K562 (cell line): ENCODE data around the gene RFC2. TPM values are rescaled to one million over a fixed set of nuclear protein-coding genes. Genes with fewer than 3 reads are reported as not detected.

Experiments
- CC2D1A ChIP-seq: fragments of 450-650 bp; IDR thresholded peaks from 2 replicates; pipeline ENCODE4 v1.6.1; 2017; ENCODE audit warnings: mild to moderate bottlenecking
- DMBX1 ChIP-seq: fragments of 250-450 bp; sonication (Bioruptor Pico); IDR thresholded peaks from 2 replicates; pipeline ENCODE4 v1.8.0; 2022; ENCODE audit warnings: inconsistent platforms, mild to moderate bottlenecking, moderate library complexity, borderline replicate concordance
- KAT8 ChIP-seq: fragments of 450-650 bp; IDR thresholded peaks from 2 replicates; pipeline ENCODE4 v1.6.1; 2016; ENCODE audit warnings: low read depth, mild to moderate bottlenecking
- KDM1A ChIP-seq, 2 experiments: fragments of 450-650 bp; IDR thresholded peaks; 2 replicates each; pipeline ENCODE4 v1.6.1; 2016; ENCODE audit warnings: mild to moderate bottlenecking in 2 of 2
- MEF2A ChIP-seq: IDR thresholded peaks from 2 replicates; pipeline ENCODE4 v1.6.1; 2011; ENCODE audit warnings: low read depth, mild to moderate bottlenecking, low read length, moderate library complexity; ENCODE audit not compliant: control insufficient read depth
- MXI1 ChIP-seq: IDR thresholded peaks from 2 replicates; pipeline ENCODE4 v1.6.1; 2011; ENCODE audit warnings: low read depth, mild to moderate bottlenecking, improper control_type of control experiment, low read length
- PHB2 ChIP-seq: fragments of 450-650 bp; IDR thresholded peaks from 2 replicates; pipeline ENCODE4 v1.6.1; 2017; ENCODE audit warnings: low read depth
- POLR2B ChIP-seq: fragments of 450-650 bp; IDR thresholded peaks from 2 replicates; pipeline ENCODE4 v1.6.1; 2018; ENCODE audit warnings: low read depth; ENCODE audit not compliant: partially characterized antibody
- SMARCB1 ChIP-seq: IDR thresholded peaks from 2 replicates; pipeline ENCODE4 v1.6.1; 2011; ENCODE audit warnings: improper control_type of control experiment, low read depth; ENCODE audit not compliant: insufficient read length
- TAF15 ChIP-seq: fragments of 200-400 bp; formaldehyde crosslinking; IDR thresholded peaks from 2 replicates; pipeline ENCODE4 v1.6.1; 2017; ENCODE audit warnings: mild to moderate bottlenecking, low read depth, low read length, moderate library complexity
- TBL1XR1 ChIP-seq, 2 experiments: IDR thresholded peaks; 2 replicates each; pipeline ENCODE4 v1.6.1; 2012; ENCODE audit warnings: improper control_type of control experiment in 2 of 2, low read length in 2 of 2, mild to moderate bottlenecking in 1 of 2
- ZNF384 ChIP-seq: IDR thresholded peaks from 2 replicates; pipeline ENCODE4 v1.6.1; 2012; ENCODE audit warnings: low read depth, low read length, improper control_type of control experiment
- polyA plus RNA-seq, 8 experiments: library from polyadenylated mRNA; depleted of rRNA in 4 of 8; stranded (reverse) in 5 of 8; unstranded in 3 of 8; fragments of >200 nt; fragmentation: Nextera tagmentation in 2 of 8; fragmentation: Illumina TruSeq in 1 of 8; extraction: Ambion mirVana in 2 of 8; extraction: Trizol in 1 of 8; gene quantifications; 2 replicates each; pipeline versions ENCODE4 v1.2.1 to v1.2.3, GENCODE V29; 2011 to 2014; ENCODE audit warnings: inconsistent platforms in 1 of 8, missing spikeins in 1 of 8
- total RNA-seq, 7 experiments: library from RNA; depleted of rRNA in 6 of 7; stranded (reverse); fragments of >200 nt in 6 of 7; fragmentation: Illumina TruSeq in 2 of 7; extraction: Trizol in 2 of 7; gene quantifications; 2 replicates each; pipeline versions ENCODE4 v1.2.1 to v1.2.3, GENCODE V29; 2011 to 2021; ENCODE audit warnings: low replicate concordance in 1 of 7
- TF ChIP-seq, protein P1 (sequence below): sonication (generic); formaldehyde crosslinking; IDR thresholded peaks from 2 replicates; pipeline ENCODE4 v1.4.0; 2020; ENCODE audit warnings: mild to moderate bottlenecking, missing genetic modification reagents
- TF ChIP-seq, protein P2 (sequence below): IDR thresholded peaks from 2 replicates; pipeline ENCODE4 v1.6.1; 2014; ENCODE audit warnings: antibody characterized with exemption
- TF ChIP-seq, protein P3 (sequence below): sonication (generic); formaldehyde crosslinking; IDR thresholded peaks from 2 replicates; pipeline ENCODE4 v1.8.1; 2023; ENCODE audit warnings: missing genetic modification reagents, mild to moderate bottlenecking, borderline replicate concordance
- TF ChIP-seq, protein P4 (sequence below): fragments of 250-450 bp; sonication (Bioruptor Pico); IDR thresholded peaks from 2 replicates; pipeline ENCODE4 v1.5.0; 2021; ENCODE audit warnings: mild to moderate bottlenecking, moderate library complexity

Gene RFC2
- total and polyA plus RNA-seq, 9 of the 15 experiments (the other 6 are each of a cell fraction or from before 2014, with no cell fraction given): 32.5 to 161 (median 102) TPM

DNA sequence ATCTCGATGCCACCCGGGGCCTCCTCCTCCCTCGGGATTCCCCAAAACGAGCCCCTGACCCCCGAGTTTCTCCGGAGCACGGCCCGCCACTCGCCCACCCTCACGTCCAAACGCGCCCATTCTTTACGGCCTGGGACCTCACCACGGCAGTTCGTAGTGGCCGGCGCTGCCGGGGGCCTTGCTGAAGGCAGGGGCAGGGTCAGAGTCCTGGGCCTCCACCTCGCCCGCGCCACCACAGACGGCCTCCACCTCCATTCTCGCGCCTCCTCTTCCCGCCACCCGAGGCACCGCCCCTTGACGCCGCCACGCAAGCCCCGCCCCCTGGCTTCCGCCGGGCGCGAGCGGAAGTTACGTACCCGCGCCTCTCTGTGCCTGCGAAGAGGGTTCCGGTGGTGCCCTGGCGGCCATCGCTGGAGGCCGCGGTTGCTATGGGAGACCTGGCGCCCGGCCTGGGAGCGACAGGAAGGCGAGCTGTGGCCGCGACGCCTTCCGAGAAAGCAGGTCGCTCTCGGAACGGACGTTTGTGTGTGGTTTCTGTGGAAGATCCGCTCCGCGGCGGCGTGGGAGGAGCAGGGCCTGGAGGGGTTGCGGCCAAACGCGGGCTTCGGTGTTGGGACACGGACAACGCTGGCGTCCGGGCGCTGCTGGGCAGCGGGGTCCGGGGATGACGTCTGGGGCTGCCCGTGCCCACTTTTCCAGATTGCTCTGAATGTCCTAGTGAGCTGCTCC, at the start of gene RFC2 (continued):
- no peak for TF ChIP-seq DMBX1 (CRISPR knock-in tag)
- no peak for TF ChIP-seq SMARCB1
- no peak for TF ChIP-seq KDM1A (IDR thresholded peaks at IDR 0.05)
- TF ChIP-seq TBL1XR1 (IDR thresholded peaks at IDR 0.05; ENCODE audit: low read length in 2 of 2): no peak
- no peak for TF ChIP-seq MEF2A
- no peak for TF ChIP-seq TAF15
- no peak for TF ChIP-seq KAT8
- TF ChIP-seq, protein P1, sequence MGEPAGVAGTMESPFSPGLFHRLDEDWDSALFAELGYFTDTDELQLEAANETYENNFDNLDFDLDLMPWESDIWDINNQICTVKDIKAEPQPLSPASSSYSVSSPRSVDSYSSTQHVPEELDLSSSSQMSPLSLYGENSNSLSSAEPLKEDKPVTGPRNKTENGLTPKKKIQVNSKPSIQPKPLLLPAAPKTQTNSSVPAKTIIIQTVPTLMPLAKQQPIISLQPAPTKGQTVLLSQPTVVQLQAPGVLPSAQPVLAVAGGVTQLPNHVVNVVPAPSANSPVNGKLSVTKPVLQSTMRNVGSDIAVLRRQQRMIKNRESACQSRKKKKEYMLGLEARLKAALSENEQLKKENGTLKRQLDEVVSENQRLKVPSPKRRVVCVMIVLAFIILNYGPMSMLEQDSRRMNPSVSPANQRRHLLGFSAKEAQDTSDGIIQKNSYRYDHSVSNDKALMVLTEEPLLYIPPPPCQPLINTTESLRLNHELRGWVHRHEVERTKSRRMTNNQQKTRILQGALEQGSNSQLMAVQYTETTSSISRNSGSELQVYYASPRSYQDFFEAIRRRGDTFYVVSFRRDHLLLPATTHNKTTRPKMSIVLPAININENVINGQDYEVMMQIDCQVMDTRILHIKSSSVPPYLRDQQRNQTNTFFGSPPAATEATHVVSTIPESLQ (CRISPR knock-in tag): peak; percentile 84
- no peak for TF ChIP-seq ZNF384
- TF ChIP-seq, protein P2, sequence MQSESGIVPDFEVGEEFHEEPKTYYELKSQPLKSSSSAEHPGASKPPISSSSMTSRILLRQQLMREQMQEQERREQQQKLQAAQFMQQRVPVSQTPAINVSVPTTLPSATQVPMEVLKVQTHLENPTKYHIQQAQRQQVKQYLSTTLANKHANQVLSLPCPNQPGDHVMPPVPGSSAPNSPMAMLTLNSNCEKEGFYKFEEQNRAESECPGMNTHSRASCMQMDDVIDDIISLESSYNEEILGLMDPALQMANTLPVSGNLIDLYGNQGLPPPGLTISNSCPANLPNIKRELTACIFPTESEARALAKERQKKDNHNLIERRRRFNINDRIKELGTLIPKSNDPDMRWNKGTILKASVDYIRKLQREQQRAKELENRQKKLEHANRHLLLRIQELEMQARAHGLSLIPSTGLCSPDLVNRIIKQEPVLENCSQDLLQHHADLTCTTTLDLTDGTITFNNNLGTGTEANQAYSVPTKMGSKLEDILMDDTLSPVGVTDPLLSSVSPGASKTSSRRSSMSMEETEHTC: no peak
- peak; percentile 97 for TF ChIP-seq MXI1
- no peak for TF ChIP-seq CC2D1A
- TF ChIP-seq, protein P3, sequence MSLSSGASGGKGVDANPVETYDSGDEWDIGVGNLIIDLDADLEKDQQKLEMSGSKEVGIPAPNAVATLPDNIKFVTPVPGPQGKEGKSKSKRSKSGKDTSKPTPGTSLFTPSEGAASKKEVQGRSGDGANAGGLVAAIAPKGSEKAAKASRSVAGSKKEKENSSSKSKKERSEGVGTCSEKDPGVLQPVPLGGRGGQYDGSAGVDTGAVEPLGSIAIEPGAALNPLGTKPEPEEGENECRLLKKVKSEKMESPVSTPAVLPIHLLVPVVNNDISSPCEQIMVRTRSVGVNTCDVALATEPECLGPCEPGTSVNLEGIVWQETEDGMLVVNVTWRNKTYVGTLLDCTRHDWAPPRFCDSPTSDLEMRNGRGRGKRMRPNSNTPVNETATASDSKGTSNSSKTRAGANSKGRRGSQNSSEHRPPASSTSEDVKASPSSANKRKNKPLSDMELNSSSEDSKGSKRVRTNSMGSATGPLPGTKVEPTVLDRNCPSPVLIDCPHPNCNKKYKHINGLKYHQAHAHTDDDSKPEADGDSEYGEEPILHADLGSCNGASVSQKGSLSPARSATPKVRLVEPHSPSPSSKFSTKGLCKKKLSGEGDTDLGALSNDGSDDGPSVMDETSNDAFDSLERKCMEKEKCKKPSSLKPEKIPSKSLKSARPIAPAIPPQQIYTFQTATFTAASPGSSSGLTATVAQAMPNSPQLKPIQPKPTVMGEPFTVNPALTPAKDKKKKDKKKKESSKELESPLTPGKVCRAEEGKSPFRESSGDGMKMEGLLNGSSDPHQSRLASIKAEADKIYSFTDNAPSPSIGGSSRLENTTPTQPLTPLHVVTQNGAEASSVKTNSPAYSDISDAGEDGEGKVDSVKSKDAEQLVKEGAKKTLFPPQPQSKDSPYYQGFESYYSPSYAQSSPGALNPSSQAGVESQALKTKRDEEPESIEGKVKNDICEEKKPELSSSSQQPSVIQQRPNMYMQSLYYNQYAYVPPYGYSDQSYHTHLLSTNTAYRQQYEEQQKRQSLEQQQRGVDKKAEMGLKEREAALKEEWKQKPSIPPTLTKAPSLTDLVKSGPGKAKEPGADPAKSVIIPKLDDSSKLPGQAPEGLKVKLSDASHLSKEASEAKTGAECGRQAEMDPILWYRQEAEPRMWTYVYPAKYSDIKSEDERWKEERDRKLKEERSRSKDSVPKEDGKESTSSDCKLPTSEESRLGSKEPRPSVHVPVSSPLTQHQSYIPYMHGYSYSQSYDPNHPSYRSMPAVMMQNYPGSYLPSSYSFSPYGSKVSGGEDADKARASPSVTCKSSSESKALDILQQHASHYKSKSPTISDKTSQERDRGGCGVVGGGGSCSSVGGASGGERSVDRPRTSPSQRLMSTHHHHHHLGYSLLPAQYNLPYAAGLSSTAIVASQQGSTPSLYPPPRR: no peak
- TF ChIP-seq, protein P4, sequence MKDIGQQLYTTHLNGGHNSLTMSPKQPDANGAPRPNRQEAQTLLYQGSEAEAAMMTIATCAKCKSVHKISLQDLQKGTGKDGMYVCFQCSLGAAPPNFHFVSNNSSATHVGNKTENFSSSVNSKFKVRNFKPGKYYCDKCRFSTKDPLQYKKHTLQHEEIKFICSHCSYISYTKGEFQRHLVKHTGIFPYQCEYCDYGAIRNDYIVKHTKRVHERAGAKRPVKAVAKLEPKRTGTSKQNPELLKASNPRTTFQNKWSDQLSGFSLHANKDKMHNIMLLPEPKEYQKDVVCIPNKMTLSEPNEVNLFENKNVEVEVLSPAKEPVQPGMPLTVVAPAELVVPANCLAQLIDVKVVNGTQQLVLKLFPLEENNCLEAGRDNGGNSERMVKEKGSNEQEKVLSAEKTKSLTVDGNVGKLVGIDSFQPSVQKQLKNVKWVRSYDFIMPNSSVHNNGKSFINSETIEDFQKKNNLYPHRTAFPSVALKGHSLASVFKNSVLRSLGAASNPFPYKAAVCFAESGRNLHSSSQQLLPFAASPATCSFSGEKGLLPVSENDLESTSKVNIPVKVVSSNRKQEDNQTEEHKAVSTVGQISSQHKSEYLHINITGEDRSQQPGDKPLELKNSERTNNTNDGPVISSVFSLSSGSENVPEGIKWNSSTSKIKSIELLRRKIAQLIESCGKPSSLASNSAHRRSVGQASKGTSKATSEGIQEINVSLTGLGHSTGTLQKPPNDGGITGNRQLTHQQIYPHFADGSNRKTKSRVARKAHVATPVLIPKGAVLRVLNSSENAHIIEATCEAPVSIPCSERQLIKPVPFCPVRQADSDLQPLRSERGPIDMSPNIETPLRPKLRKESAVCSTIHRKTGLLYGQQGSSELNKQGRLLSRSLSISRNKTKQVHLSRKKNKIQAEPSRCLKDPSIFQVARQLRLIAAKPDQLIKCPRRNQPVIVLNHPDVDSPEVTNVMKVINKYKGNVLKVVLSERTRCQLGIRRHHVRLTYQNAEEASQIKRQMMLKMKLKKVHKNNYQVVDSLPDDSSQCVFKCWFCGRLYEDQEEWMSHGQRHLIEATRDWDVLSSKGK (CRISPR knock-in tag): no peak
- peak; percentile 81 for TF ChIP-seq POLR2B
- TF ChIP-seq PHB2: no peak
